PC-3 (cell line): ENCODE data around the gene HDAC4. TPM values are rescaled to one million over a fixed set of nuclear protein-coding genes. Genes with fewer than 3 reads are reported as not detected.

ENCODE experiments used
- ATAC-seq: fragments of 200-7000 bp; cut with Tn5 transposase; 2 replicates; pipeline ENCODE4 v1.9.1; 2020; ENCODE audit warnings: mild to moderate bottlenecking, moderate library complexity
- BruUV-seq: library from RNA; stranded (reverse); fragments of 400-500 nt; replicated peaks from 2 replicates; lab custom pipeline; 2021; lab: Mats Ljungman, UMichigan
- CTCF ChIA-PET: fragments of 300-600 bp; sonication (Branson Sonifier 250); formaldehyde crosslinking; loops from one replicate; lab custom pipeline; 2022; ENCODE audit warnings: antibody characterized with exemption; lab: Charles Lee
- POLR2A ChIA-PET: fragments of 300-600 bp; sonication (Branson Sonifier 250); formaldehyde crosslinking; loops from one replicate; lab custom pipeline; 2022; ENCODE audit warnings: antibody characterized with exemption; ENCODE audit not compliant: unreplicated experiment; lab: Charles Lee
- DNase-seq: peaks from one replicate; pipeline ENCODE4 v3.0.0-alpha.2; 2015
- H2AFZ ChIP-seq: fragments of 300-600 bp; sonication (generic); 2 replicates; pipeline ENCODE4 v1.6.0; 2016; ENCODE audit warnings: antibody characterized with exemption, low read length
- H3F3A ChIP-seq: fragments of 300-600 bp; sonication (generic); one replicate; pipeline ENCODE4 v1.6.0; 2017; ENCODE audit warnings: antibody characterized with exemption, low read length, control low read depth, mild to moderate bottlenecking; ENCODE audit not compliant: unreplicated experiment
- H3K27ac ChIP-seq: fragments of 300-600 bp; sonication (generic); 2 replicates; pipeline ENCODE4 v1.5.1; 2016; ENCODE audit warnings: mild to moderate bottlenecking, low read length
- H3K27me3 ChIP-seq: fragments of 300-600 bp; sonication (generic); 2 replicates; pipeline ENCODE4 v1.6.1; 2016; ENCODE audit warnings: low read length, mixed read lengths
- H3K36me3 ChIP-seq: fragments of 300-600 bp; sonication (generic); 2 replicates; pipeline ENCODE4 v1.6.1; 2016; ENCODE audit warnings: low read depth, mixed run types, low read length, mixed read lengths
- H3K4me1 ChIP-seq: fragments of 300-600 bp; sonication (generic); 2 replicates; pipeline ENCODE4 v1.5.1; 2016; ENCODE audit warnings: low read length; ENCODE audit not compliant: insufficient read depth
- H3K4me2 ChIP-seq: fragments of 300-600 bp; sonication (generic); 2 replicates; pipeline ENCODE4 v1.6.0; 2016; ENCODE audit warnings: low read length
- H3K4me3 ChIP-seq: fragments of 300-600 bp; sonication (generic); 2 replicates; pipeline ENCODE4 v1.5.1; 2016; ENCODE audit warnings: mild to moderate bottlenecking, low read length, mixed read lengths
- H3K79me2 ChIP-seq: fragments of 300-600 bp; sonication (generic); 2 replicates; pipeline ENCODE4 v1.6.1; 2017; ENCODE audit warnings: low read length, mixed read lengths
- H3K9ac ChIP-seq: fragments of 300-600 bp; sonication (generic); 2 replicates; pipeline ENCODE4 v1.6.0; 2016; ENCODE audit warnings: mild to moderate bottlenecking, low read length
- H3K9me2 ChIP-seq: fragments of 300-600 bp; sonication (generic); replicated peaks from 2 replicates; pipeline ENCODE4 v1.6.1; 2016; ENCODE audit warnings: mixed run types, low read length, mixed read lengths
- H3K9me3 ChIP-seq: fragments of 300-600 bp; sonication (generic); 2 replicates; pipeline ENCODE4 v1.6.1; 2016; ENCODE audit warnings: low read length, mixed read lengths
- H4K20me1 ChIP-seq: fragments of 300-600 bp; sonication (generic); 2 replicates; pipeline ENCODE4 v1.6.1; 2016; ENCODE audit warnings: low read length, mixed read lengths
- EZH2 ChIP-seq: fragments of 300-600 bp; sonication (generic); IDR thresholded peaks from one replicate; pipeline ENCODE4 v1.6.1; 2017; ENCODE audit warnings: antibody characterized with exemption, mild to moderate bottlenecking, low read length; ENCODE audit not compliant: unreplicated experiment
- EZH2phosphoT487 ChIP-seq: fragments of 300-600 bp; sonication (generic); IDR thresholded peaks from 2 replicates; pipeline ENCODE4 v1.6.1; 2018; ENCODE audit warnings: mild to moderate bottlenecking, antibody characterized with exemption, low read length, borderline replicate concordance
- intact Hi-C: fragments of 100-400 bp; cut with micrococcal nuclease; formaldehyde crosslinking; loops from 2 replicates; pipeline ENCODE4 v1.9.0; 2023
- total RNA-seq: library from RNA; depleted of rRNA; stranded (reverse); fragments of >200 nt; gene quantifications from 2 replicates; pipeline ENCODE4 v1.2.3, GENCODE V29; 2014
- TF ChIP-seq, protein P1 (sequence below): fragments of 300-600 bp; sonication (generic); conservative IDR thresholded peaks from 2 replicates; pipeline ENCODE4 v1.5.1; 2017; ENCODE audit warnings: antibody characterized with exemption, low read depth, mild to moderate bottlenecking, low read length

The HDAC4 gene
- total RNA-seq, 1 experiment from 2014 or later = 8.5 TPM

DNA sequence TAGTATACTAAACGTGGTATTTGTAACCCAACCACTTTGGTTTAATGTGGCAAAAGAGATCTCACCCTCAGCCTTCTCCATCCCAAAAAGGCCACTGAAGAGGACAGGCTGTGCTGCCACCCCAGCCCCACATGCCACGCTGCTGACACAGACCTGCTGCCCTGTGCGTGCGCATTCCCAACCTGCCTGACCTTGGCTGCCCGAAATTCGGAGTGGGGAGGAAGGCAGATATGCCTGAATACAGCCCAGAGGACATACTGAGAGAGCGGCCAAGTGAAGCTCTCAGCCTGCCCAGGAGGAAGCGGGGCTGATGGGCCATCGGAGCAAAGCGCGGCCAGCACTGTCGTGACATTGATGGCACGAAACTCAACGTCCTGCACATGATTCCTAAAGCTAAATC lies 70.0 kb downstream of the HDAC4 start:
- ChIA-PET POLR2A (no interaction called here), CTCF (no interaction called here)
- Histone ChIP-seq H3K9me3 (no peaks in the 10 kb centered on the region), H3K9ac (no peak overlapping the region), H3K4me1 (peaks cover 4% of the 10 kb centered on the region; the same call in 1 of the 2 replicates), H3K27ac (no peak overlapping the region), H3F3A (no peaks in the 10 kb centered on the region), H4K20me1 (no peaks in the 10 kb centered on the region; the same call in 1 of the 2 replicates), H3K4me3 (no peak overlapping the region), H3K9me2 (no peaks in the 10 kb centered on the region), H2AFZ (no peak overlapping the region), H3K36me3 (no peaks in the 10 kb centered on the region), H3K79me2 (no peaks in the 10 kb centered on the region), H3K27me3 (no peaks in the 10 kb centered on the region), H3K4me2 (no peak overlapping the region)
- TF ChIP-seq, protein P1, sequence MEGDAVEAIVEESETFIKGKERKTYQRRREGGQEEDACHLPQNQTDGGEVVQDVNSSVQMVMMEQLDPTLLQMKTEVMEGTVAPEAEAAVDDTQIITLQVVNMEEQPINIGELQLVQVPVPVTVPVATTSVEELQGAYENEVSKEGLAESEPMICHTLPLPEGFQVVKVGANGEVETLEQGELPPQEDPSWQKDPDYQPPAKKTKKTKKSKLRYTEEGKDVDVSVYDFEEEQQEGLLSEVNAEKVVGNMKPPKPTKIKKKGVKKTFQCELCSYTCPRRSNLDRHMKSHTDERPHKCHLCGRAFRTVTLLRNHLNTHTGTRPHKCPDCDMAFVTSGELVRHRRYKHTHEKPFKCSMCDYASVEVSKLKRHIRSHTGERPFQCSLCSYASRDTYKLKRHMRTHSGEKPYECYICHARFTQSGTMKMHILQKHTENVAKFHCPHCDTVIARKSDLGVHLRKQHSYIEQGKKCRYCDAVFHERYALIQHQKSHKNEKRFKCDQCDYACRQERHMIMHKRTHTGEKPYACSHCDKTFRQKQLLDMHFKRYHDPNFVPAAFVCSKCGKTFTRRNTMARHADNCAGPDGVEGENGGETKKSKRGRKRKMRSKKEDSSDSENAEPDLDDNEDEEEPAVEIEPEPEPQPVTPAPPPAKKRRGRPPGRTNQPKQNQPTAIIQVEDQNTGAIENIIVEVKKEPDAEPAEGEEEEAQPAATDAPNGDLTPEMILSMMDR = no peak
- TF ChIP-seq EZH2 (no peak), EZH2phosphoT487 (no peak)
- no TSS peak for BruUV-seq
- intact Hi-C loops = no loop called here
- ATAC-seq (no peak), DNase-seq (no peak)

DNA sequence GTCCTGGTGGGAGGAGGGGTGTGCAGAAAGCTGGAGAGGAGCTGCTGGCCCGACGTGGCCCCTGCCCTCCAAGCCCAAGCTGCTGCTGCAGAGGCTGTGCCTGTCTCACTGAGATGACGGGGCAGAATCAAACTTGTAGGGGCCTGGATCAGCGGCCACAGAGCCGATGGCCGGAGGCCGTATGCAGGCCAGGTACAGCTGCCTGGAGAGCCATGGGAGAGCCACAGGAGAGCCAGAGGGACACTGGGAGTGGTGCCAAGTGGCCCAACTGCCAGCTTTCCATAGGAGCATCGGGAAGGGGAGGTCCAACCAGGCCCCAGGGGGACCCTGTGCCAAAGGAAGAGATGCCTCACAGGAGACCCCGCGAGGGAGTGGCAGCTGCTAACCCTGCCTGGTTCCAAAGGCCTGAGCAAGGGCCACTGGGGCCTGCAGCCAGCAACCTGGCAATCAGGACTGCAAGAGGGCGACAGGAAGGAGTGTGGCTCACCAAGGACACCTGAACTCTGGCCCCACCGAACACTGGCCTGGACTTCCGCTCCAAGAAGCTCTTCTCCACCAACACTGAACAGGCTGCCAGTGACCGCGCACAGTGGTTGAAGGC lies 70.7 kb downstream of the HDAC4 start:
- Histone ChIP-seq H3K4me1 (peaks cover 4% of the 10 kb centered on the region; the same call in 1 of the 2 replicates), H3K27ac (no peak overlapping the region), H3K4me2 (no peak overlapping the region), H3K9me3 (no peaks in the 10 kb centered on the region), H3F3A (no peaks in the 10 kb centered on the region), H3K79me2 (no peaks in the 10 kb centered on the region), H3K4me3 (no peak overlapping the region), H3K36me3 (no peaks in the 10 kb centered on the region), H3K9ac (no peak overlapping the region), H3K9me2 (no peaks in the 10 kb centered on the region), H3K27me3 (no peaks in the 10 kb centered on the region), H4K20me1 (no peaks in the 10 kb centered on the region; the same call in 1 of the 2 replicates), H2AFZ (no peak overlapping the region)
- POLR2A ChIA-PET = no interaction called here
- TF ChIP-seq EZH2 (no peak), EZH2phosphoT487 (no peak)
- TF ChIP-seq, protein P1 = no peak
- no peak for ATAC-seq
- no peak for DNase-seq
- CTCF ChIA-PET = no interaction called here
- BruUV-seq = no TSS peak
- intact Hi-C loops = no loop called here

DNA sequence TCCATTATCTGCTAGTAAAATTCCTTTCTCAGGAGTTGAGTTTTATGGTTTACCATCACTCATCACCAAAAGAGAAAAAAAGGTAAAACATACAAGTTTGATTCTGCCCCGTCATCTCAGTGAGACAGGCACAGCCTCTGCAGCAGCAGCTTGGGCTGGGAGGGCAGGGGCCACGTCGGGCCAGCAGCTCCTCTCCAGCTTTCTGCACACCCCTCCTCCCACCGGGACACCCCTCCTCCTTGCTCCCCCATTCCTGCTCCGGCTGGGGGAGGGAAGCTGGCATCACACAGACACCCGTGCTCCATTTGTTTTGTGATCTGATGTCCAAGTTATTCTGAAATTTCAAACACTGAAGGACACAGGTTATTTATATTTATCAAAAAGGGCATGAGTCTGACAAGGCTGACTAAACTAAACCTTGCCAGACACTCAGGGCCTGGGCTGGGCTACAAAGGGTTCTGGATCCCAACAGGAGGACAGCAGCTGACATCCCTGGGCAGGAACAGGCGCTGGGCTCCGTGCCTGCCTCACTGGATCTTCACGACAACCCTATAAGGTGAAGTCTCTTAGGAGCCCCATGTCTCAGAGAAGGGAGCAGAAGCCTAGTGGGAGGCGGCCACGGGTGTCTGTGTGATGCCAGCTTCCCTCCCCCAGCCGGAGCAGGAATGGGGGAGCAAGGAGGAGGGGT lies 71.4 kb downstream of the HDAC4 start:
- ATAC-seq = no peak
- TF ChIP-seq, protein P1 = no peak
- TF ChIP-seq EZH2 (no peak), EZH2phosphoT487 (no peak)
- H3K27ac ChIP-seq = no peak overlapping the region
- H3K36me3 ChIP-seq = no peaks in the 10 kb centered on the region
- no peaks in the 10 kb centered on the region for H3K27me3 ChIP-seq
- no peaks in the 10 kb centered on the region for H3F3A ChIP-seq
- H3K9ac ChIP-seq = no peak overlapping the region
- POLR2A ChIA-PET = no interaction called here
- intact Hi-C loops = no loop called here
- no peak for DNase-seq
- H3K9me3 ChIP-seq = no peaks in the 10 kb centered on the region
- peaks cover 4% of the 10 kb centered on the region; the same call in 1 of the 2 replicates for H3K4me1 ChIP-seq
- no peaks in the 10 kb centered on the region; the same call in 1 of the 2 replicates for H4K20me1 ChIP-seq
- H3K4me3 ChIP-seq = no peak overlapping the region
- no peaks in the 10 kb centered on the region for H3K9me2 ChIP-seq
- no TSS peak for BruUV-seq
- no peak overlapping the region for H3K4me2 ChIP-seq
- H2AFZ ChIP-seq = no peak overlapping the region
- H3K79me2 ChIP-seq = no peaks in the 10 kb centered on the region
- CTCF ChIA-PET = no interaction called here
